Thymus (tissue), 11 donors: ENCODE data around the gene PARL. TPM values are rescaled to one million over a fixed set of nuclear protein-coding genes. Genes with fewer than 3 reads are reported as not detected.

Experiments used
- DNase-seq, 9 donors: peaks; one replicate each; pipeline ENCODE4 v3.0.0-alpha.2; 2013; ENCODE audit warnings: low spot score in 9 of 9, low read depth in 6 of 9, missing footprints in 1 of 9
- H3K27ac ChIP-seq, 2 donors: one replicate each; pipeline ENCODE4 v1.5.1; 2013; ENCODE audit warnings: control low read depth in 1 of 2, low read depth in 1 of 2, low read length in 1 of 2, mild to moderate bottlenecking in 1 of 2, moderate library complexity in 1 of 2
- H3K27me3 ChIP-seq, 2 donors: one replicate each; pipeline ENCODE4 v1.5.1; 2013; ENCODE audit warnings: low read length in 1 of 2; ENCODE audit not compliant: control insufficient read depth in 2 of 2, insufficient read depth in 1 of 2
- H3K36me3 ChIP-seq, 2 donors: one replicate each; pipeline ENCODE4 v1.5.1; 2013; ENCODE audit warnings: low read length in 1 of 2, mild to moderate bottlenecking in 1 of 2, moderate library complexity in 1 of 2; ENCODE audit not compliant: control insufficient read depth in 2 of 2, insufficient read depth in 2 of 2
- H3K4me1 ChIP-seq, 2 donors: one replicate each; pipeline ENCODE4 v1.5.1; 2013; ENCODE audit warnings: low read length in 2 of 2; ENCODE audit not compliant: control insufficient read depth in 2 of 2, insufficient read depth in 2 of 2
- H3K4me3 ChIP-seq, 2 donors: one replicate each; pipeline ENCODE4 v1.5.1; 2013; ENCODE audit warnings: low read length in 2 of 2, control low read depth in 1 of 2, mild to moderate bottlenecking in 1 of 2
- H3K9me3 ChIP-seq, 2 donors: one replicate each; pipeline ENCODE4 v1.5.1; 2013; ENCODE audit warnings: low read length in 1 of 2, mild to moderate bottlenecking in 1 of 2; ENCODE audit not compliant: control insufficient read depth in 2 of 2, insufficient read depth in 1 of 2
- WGBS: extraction: QIAGEN DNeasy Blood & Tissue Kit; methylation state at CpG from one replicate; pipeline ENCODE4 v1.1.7; 2013; 5-methylcytosine and 5-hydroxymethylcytosine counted together
- polyA plus RNA-seq: library from polyadenylated mRNA; stranded (reverse); fragments of 200-250 nt; gene quantifications from one replicate; pipeline ENCODE4 v1.2.3, GENCODE V29; 2013
- total RNA-seq: library from RNA; stranded (reverse); fragments of 120-200 nt; gene quantifications from one replicate; pipeline ENCODE4 v1.2.4, GENCODE V29; 2013
- donor health status: healthy.

The PARL gene
- total and polyA plus RNA-seq, 2 donors: 42.0 to 107 TPM

- no peak for DNase-seq
- H3K4me1 ChIP-seq: no peaks in the 10 kb centered on the region
- H3K4me3 ChIP-seq: no peak overlapping the region
- no peaks in the 10 kb centered on the region for H3K9me3 ChIP-seq
- H3K27ac ChIP-seq: no peak overlapping the region
- H3K27me3 ChIP-seq: peaks cover 0 to 15% of the 10 kb centered on the region in 2 donors
- no peaks in the 10 kb centered on the region for H3K36me3 ChIP-seq
- WGBS: 93% methylated on average over 14 of the region's 14 CpGs
These were observed 24.4 kb upstream of the PARL start for GRCh38 chr3:183909030-183909600.

- H3K36me3 ChIP-seq: no peaks in the 10 kb centered on the region
- peaks cover 0 to 15% of the 10 kb centered on the region in 2 donors for H3K27me3 ChIP-seq
- WGBS: 93% methylated on average over 16 of the region's 16 CpGs
- H3K9me3 ChIP-seq: no peaks in the 10 kb centered on the region
- no peak for DNase-seq
- H3K4me1 ChIP-seq: no peaks in the 10 kb centered on the region
- H3K4me3 ChIP-seq: no peak overlapping the region
- H3K27ac ChIP-seq: no peak overlapping the region
These were observed 23.2 kb upstream of the PARL start for GRCh38 chr3:183907911-183908331.

GRCh38 chr3:183907176-183907575 is 22.5 kb upstream of the PARL start:
- whole genome bisulfite sequencing: 65% methylated on average over 6 of the region's 6 CpGs
- H3K9me3 ChIP-seq: no peaks in the 10 kb centered on the region
- H3K4me1 ChIP-seq: no peaks in the 10 kb centered on the region
- H3K4me3 ChIP-seq: no peak overlapping the region
- H3K27ac ChIP-seq: no peak overlapping the region
- H3K36me3 ChIP-seq: no peaks in the 10 kb centered on the region
- DNase-seq: no peak
- peaks cover 0 to 15% of the 10 kb centered on the region in 2 donors for H3K27me3 ChIP-seq

DNA sequence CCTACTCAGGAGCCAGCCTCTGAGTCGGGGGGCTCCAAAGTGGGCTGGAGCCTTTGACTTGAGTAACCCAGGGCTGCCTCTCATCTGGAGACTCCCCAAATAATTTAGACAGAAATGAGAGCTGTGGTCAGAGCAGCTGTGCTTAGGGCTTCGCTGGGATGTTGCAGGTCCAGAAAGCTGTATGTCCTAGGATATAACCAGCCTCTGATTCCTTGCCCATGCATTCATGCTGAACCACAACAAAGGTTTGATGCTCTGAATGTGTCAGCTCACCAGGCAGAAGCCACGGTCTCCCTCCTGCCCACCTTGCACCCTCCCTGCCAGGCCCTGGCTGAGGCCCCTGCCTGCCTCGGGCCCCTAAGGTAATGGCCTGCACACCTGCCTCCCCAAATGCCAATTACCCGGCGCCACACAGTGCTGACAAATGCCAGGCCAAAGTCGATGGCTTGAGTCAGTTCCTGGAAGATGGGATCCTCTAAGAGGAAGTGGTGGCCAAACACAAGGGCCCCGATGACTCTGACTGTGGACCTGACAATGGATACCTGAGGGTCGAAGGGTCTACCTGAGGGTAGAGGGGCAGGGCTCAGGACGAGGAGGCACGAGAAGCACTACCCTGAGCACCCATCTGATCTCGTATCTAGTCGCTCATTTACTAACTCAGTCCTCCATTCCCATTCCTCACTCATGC is 21.7 kb upstream of the PARL start:
- WGBS: 88% methylated on average over 13 of the region's 13 CpGs
- H3K36me3 ChIP-seq: no peaks in the 10 kb centered on the region
- H3K9me3 ChIP-seq: no peaks in the 10 kb centered on the region
- H3K4me3 ChIP-seq: no peak overlapping the region
- no peak for DNase-seq
- H3K4me1 ChIP-seq: no peaks in the 10 kb centered on the region
- H3K27ac ChIP-seq: no peak overlapping the region
- peaks cover 0 to 15% of the 10 kb centered on the region in 2 donors for H3K27me3 ChIP-seq

DNA sequence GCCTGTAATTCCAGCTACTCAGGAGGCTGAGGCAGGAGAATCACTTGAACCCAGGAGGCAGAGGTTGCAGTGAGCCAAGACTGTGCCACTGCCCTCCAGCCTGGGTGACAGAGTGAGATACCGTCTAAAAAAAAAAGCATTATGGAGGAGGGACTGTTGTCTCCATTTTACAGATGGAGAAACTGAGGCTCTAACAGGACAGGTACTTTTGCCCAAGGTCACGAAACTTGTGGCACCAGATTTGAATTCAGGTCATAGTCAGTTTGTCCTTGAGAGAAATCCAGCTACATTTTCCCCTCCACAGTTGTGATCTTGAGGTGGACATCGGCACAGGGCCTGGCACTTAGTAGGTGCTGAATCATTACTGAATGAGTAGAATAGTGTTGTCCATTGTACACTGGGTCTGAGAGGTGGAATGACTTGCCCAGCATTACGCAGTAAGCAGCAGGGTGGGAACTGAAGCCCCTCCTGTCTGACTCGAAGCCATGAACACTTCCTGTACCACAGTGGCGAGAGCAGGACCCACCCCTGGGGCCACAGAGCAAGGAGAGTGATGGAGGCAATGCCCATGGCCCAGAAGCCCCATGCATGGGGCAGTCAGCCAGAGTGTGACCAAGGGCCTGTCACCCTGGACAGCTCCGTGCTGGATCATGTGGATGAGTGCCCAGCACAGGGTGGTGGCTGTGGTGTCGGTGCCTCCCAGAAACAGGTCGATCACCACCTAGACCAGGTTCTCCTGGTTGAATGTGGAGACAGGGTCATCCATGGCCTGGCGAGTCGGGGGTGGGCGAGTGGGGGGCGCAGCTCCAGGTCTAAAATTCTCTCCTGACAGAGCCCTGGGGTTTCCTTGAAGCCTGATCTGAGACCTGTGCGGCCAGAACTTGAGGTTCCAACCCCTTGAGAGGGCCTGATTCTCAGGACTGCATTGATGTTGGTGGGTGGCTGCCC is 20.4 kb upstream of the PARL start:
- no peak for DNase-seq
- H3K9me3 ChIP-seq: no peaks in the 10 kb centered on the region
- 87% methylated on average over 14 of the region's 14 CpGs for WGBS
- H3K4me1 ChIP-seq: no peaks in the 10 kb centered on the region
- no peak overlapping the region for H3K27ac ChIP-seq
- H3K36me3 ChIP-seq: no peaks in the 10 kb centered on the region
- no peak overlapping the region for H3K4me3 ChIP-seq
- peaks cover 0 to 11% of the 10 kb centered on the region in 2 donors for H3K27me3 ChIP-seq

- no peak overlapping the region for H3K4me3 ChIP-seq
- H3K36me3 ChIP-seq: no peaks in the 10 kb centered on the region
- H3K4me1 ChIP-seq: no peaks in the 10 kb centered on the region
- no peak overlapping the region for H3K27ac ChIP-seq
- WGBS: 79% methylated on average over 11 of the region's 11 CpGs
- H3K27me3 ChIP-seq: peaks cover 4 to 19% of the 10 kb centered on the region in 2 donors
- no peaks in the 10 kb centered on the region for H3K9me3 ChIP-seq
- DNase-seq: no peak
These were observed 13.3 kb upstream of the PARL start for GRCh38 chr3:183898028-183898431.

DNA sequence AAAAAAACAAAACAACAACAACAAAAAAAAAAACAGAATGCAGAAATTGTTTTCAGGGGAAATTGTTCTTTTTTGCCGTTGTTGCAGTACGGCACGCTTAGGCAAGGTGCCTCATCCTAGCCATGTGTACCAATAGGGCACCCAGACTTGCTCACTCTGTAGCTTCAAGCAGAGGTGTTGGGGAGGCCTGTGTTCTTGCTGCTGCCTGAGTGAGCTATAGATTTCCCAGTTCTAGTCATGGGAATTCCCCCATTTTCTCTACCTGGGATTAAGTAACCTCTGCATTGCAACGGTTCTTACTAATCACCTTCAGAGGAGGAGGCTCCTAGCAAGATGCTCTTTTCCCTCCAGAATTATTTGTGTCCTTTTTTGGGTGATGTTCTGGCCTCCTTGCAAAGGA is 12.9 kb upstream of the PARL start:
- Histone ChIP-seq H3K9me3 (no peaks in the 10 kb centered on the region), H3K27me3 (peaks cover 4 to 23% of the 10 kb centered on the region in 2 donors), H3K36me3 (no peaks in the 10 kb centered on the region), H3K4me1 (no peaks in the 10 kb centered on the region), H3K4me3 (no peak overlapping the region), H3K27ac (no peak overlapping the region)
- 95% methylated on average over 4 of the region's 4 CpGs for WGBS
- DNase-seq: no peak

DNA sequence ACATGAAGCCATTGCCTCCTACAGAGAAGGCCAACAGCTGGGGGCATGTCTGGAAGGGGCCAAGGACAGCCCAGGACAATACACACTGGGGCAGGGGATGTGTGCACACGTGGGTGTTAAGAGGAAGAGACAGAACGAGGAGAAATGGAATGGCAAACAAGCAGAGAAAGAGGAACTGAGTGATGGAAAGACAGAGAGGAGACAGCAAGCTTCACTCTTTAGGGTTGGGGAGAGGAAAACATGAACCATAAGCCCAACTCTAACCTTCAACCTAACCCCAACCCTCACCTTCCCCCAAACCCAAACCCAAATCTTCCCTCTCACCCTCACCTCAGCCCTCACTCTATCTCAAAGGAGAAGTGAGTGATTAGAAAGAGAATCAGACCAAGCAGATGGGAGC is 11.9 kb upstream of the PARL start:
- Histone ChIP-seq H3K9me3 (no peaks in the 10 kb centered on the region), H3K4me1 (no peaks in the 10 kb centered on the region), H3K27ac (no peak overlapping the region), H3K4me3 (no peak overlapping the region), H3K27me3 (peaks cover 4 to 24% of the 10 kb centered on the region in 2 donors), H3K36me3 (no peaks in the 10 kb centered on the region)
- WGBS: 22% methylated on average over 2 of the region's 2 CpGs
- DNase-seq: no peak

DNA sequence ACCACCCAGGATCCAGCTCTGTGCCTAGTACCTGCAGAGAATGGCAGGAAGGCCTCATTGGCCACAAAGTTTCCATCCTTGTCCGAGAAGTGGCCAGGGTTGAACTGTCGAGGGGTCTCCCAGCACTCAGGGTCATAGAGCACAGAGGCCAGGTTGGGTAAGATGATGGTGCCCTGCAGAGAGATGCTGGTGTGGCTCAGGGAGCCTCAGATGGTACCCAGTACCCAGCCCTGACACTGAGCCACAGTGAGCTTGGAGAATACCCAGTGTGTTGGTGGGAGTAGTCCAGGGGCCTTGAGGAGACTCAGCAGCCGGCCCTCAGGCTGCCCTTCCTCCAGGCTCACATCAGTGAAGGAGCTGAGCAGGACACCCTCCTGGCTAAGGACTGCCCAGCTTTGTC is 11.5 kb upstream of the PARL start:
- Histone ChIP-seq H3K27me3 (peaks cover 4 to 24% of the 10 kb centered on the region in 2 donors), H3K36me3 (no peaks in the 10 kb centered on the region), H3K4me1 (no peaks in the 10 kb centered on the region), H3K4me3 (no peak overlapping the region), H3K27ac (no peak overlapping the region), H3K9me3 (no peaks in the 10 kb centered on the region)
- DNase-seq: no peak
- 93% methylated on average over 3 of the region's 3 CpGs for WGBS
